ENCODE data around the gene ADGRV1.

ADGRV1 gene

GRCh38 chr5:91145333-91145620 lies 586.7 kb downstream of the ADGRV1 start:
- DNase-seq: no peak

GRCh38 chr5:91146230-91146629 lies 587.6 kb downstream of the ADGRV1 start:
- no peak for DNase-seq

GRCh38 chr5:91146905-91147600 lies 588.5 kb downstream of the ADGRV1 start:
- DNase-seq: no peak

- no peak for DNase-seq
These were observed 591.6 kb downstream of the ADGRV1 start for GRCh38 chr5:91150234-91150633.

- no peak for DNase-seq
These were observed 592.0 kb downstream of the ADGRV1 start for GRCh38 chr5:91150636-91151035.

GRCh38 chr5:91151947-91152346 lies 593.4 kb downstream of the ADGRV1 start:
- no peak for DNase-seq

- DNase-seq: no peak
These were observed 595.7 kb downstream of the ADGRV1 start for GRCh38 chr5:91154338-91154737.

GRCh38 chr5:91155274-91155673 lies 596.7 kb downstream of the ADGRV1 start:
- no peak for DNase-seq

GRCh38 chr5:91156242-91156641 lies 597.6 kb downstream of the ADGRV1 start:
- DNase-seq: no peak

GRCh38 chr5:91158011-91158410 lies 599.4 kb downstream of the ADGRV1 start:
- no peak for DNase-seq

GRCh38 chr5:91159647-91160046 lies 601.0 kb downstream of the ADGRV1 start:
- DNase-seq: no peak

- no peak for DNase-seq
These were observed 602.2 kb downstream of the ADGRV1 start for GRCh38 chr5:91160714-91161285.

GRCh38 chr5:91162534-91163381 lies 604.2 kb downstream of the ADGRV1 start:
- DNase-seq: no peak

- no peak for DNase-seq
These were observed 605.8 kb downstream of the ADGRV1 start for GRCh38 chr5:91164424-91164823.

- no peak for DNase-seq
These were observed 607.6 kb downstream of the ADGRV1 start for GRCh38 chr5:91166059-91166807.

- DNase-seq: no peak
These were observed 610.3 kb downstream of the ADGRV1 start for GRCh38 chr5:91168859-91169258.

GRCh38 chr5:91170266-91170665 lies 611.7 kb downstream of the ADGRV1 start:
- no peak for DNase-seq

GRCh38 chr5:91171322-91171721 lies 612.7 kb downstream of the ADGRV1 start:
- DNase-seq: no peak

- DNase-seq: no peak
These were observed 615.8 kb downstream of the ADGRV1 start for GRCh38 chr5:91174396-91174795.

GRCh38 chr5:91175708-91176107 lies 617.1 kb downstream of the ADGRV1 start:
- DNase-seq: no peak

GRCh38 chr5:91176288-91177016 lies 617.9 kb downstream of the ADGRV1 start:
- DNase-seq: no peak

GRCh38 chr5:91177085-91177484 lies 618.5 kb downstream of the ADGRV1 start:
- DNase-seq: no peak

GRCh38 chr5:91177639-91178038 lies 619.0 kb downstream of the ADGRV1 start:
- DNase-seq: no peak

Data from effector CD4-positive, alpha-beta T cell (primary cell).